ENCODE data around the gene NPIPB8.
"Not testable (repeated sequence)": the region's sequence is repeated elsewhere in the genome, so short reads cannot be mapped to it uniquely, and the experiment has no call there.

NPIPB8 gene

GRCh38 chr16:28596115-28596630 is 41.7 kb upstream of the NPIPB8 start:
- DNase-seq (ENCODE audit: insufficient read length, low spot score) (no peak), FAIRE-seq (no peak)
- no peak for TF ChIP-seq CTCF (IDR thresholded peaks at IDR 0.05; ENCODE audit: insufficient read depth, missing control alignments)

- TF ChIP-seq CTCF (IDR thresholded peaks at IDR 0.05; ENCODE audit: insufficient read depth, missing control alignments) = no peak
- FAIRE-seq (no peak), DNase-seq (ENCODE audit: insufficient read length, low spot score) (no peak)
These were observed 40.8 kb upstream of the NPIPB8 start, which contains the start of gene SULT1A2 for GRCh38 chr16:28596840-28597691. Gene SULT1A2 (minus strand): TSS chr16:28597050. CDS start chr16:28595930, 1,120 bp downstream.

- FAIRE-seq = no peak
- DNase-seq (ENCODE audit: insufficient read length, low spot score) = no peak
- TF ChIP-seq CTCF (IDR thresholded peaks at IDR 0.05; ENCODE audit: insufficient read depth, missing control alignments) = no peak
These were observed 40.1 kb upstream of the NPIPB8 start for GRCh38 chr16:28597692-28598261.

- not testable (repeated sequence) for FAIRE-seq; DNase-seq (ENCODE audit: insufficient read length, low spot score)
These were observed 38.2 kb upstream of the NPIPB8 start for GRCh38 chr16:28599377-28600285.

GRCh38 chr16:28600965-28601364 is 36.9 kb upstream of the NPIPB8 start:
- FAIRE-seq; DNase-seq (ENCODE audit: insufficient read length, low spot score): not testable (repeated sequence)

GRCh38 chr16:28601589-28601988 is 36.3 kb upstream of the NPIPB8 start:
- FAIRE-seq; DNase-seq (ENCODE audit: insufficient read length, low spot score): not testable (repeated sequence)

- not testable (repeated sequence) for DNase-seq (ENCODE audit: insufficient read length, low spot score); FAIRE-seq
These were observed 35.8 kb upstream of the NPIPB8 start for GRCh38 chr16:28602062-28602461.

GRCh38 chr16:28602529-28602928 is 35.3 kb upstream of the NPIPB8 start:
- FAIRE-seq (no peak), DNase-seq (ENCODE audit: insufficient read length, low spot score) (no peak)
- no peak for TF ChIP-seq CTCF (IDR thresholded peaks at IDR 0.05; ENCODE audit: insufficient read depth, missing control alignments)
